GM19099 (cell line): ENCODE results near the gene DYRK1B.

Source experiments
- POLR2A ChIP-seq: IDR thresholded peaks from 3 replicates; pipeline ENCODE4 v1.6.1; 2011; ENCODE audit warnings: low read depth; ENCODE audit not compliant: insufficient read length; ENCODE audit errors: extremely low read depth

DYRK1B gene

GRCh38 chr19:39820696-39821095 is 13.3 kb downstream of the DYRK1B start:
- TF ChIP-seq POLR2A, result no peak

DNA sequence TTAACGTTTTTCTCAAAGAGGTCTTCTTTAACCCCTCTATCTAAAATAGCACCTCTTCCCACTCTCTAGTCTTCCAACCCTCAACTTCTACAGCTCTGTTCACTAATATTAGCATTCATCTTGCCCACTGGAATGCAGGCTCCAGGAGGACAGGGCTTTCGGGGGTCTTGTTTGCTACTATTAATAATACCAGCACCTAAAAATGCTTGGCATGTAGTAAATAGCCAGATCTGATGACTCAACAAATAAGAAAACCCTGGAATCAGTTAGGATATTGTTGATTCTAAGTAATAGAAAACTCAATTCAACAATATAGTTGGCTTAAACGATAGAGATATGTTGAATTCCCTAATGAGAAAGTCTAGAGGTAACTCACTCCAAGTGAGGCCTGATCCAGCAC is 14.2 kb downstream of the DYRK1B start:
- TF ChIP-seq POLR2A, result no peak

GRCh38 chr19:39818626-39819097 is 15.3 kb downstream of the DYRK1B start:
- no peak for TF ChIP-seq POLR2A

GRCh38 chr19:39817888-39818561 is 15.9 kb downstream of the DYRK1B start:
- no peak for TF ChIP-seq POLR2A

DNA sequence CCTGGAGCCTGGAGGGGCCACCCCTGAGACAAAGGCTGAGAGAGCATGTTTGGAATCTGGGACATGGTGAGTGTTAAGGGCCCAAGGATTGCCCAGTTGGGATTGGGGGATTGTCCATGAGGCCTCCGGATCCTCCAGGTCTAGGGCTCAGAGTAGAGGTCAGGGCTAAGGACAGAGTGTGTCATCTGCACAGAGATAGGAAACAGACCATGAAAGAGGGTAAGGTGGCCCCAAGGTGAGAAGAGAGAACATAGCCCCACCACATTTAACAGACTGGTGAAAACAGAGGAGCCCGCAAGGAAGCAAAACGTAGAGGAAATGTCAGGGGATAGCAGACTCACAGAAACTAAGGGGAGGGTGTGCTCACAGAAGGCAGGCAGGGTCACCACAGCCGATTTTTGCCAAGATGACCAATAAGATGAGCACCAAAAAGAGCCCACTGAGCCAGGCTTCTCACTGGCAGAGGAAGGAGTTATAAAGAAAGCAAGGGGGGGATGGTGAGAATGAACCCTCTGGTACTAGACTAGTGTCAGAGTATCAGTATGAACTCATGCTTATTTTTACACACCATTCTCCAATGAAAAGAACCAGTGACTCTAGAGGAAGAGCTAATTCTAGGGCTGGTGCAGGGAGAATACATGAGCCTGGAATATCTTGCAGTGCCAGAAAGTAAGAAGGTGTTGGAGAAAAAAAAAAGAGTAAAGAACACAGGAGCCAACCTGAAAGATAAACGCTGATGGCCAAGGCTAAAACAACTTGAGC is 17.5 kb downstream of the DYRK1B start:
- TF ChIP-seq POLR2A, result no peak

GRCh38 chr19:39814595-39814994 is 19.4 kb downstream of the DYRK1B start:
- no peak for TF ChIP-seq POLR2A

- TF ChIP-seq POLR2A, result no peak
These were observed 20.5 kb downstream of the DYRK1B start for GRCh38 chr19:39813264-39813993.

DNA sequence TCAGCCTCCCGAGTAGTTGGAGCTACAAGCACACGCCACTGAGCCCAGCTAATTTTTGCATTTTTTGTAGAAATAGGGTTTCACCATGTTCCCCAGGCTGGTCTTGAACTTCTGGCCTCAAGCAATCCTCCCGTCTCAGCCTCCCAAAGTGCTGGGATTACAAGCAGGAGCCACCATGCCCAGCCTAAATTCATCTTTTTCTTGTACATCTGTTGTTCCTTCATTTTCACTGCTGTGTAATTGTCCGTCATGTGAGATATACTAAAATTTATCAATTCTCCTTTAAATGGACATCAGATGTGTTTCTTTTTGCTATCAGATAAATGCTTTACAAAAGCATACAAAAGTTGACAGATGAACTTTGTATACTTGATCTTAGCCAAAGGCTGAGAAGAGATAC is 22.9 kb downstream of the DYRK1B start:
- TF ChIP-seq POLR2A, result no peak

DNA sequence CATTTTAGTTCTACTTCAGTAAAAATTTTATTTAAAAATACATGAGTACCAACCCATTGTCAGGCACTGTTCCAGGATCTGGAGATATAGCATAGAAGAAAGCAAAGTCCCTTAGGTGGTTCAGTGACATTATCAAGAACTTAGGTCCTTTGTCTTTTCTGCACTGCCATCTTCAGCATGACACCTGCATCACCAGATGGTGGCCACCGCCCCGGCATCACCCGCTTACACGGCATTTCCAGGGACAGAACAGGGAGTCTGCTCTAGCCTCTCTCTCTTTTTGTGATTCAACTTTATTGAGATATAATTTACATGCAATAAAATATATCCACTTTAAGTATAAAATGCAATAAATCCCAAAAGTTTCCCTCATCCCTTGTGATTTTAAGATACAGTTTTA is 23.5 kb downstream of the DYRK1B start:
- no peak for TF ChIP-seq POLR2A

GRCh38 chr19:39809368-39809767 is 24.6 kb downstream of the DYRK1B start:
- TF ChIP-seq POLR2A, result no peak

- TF ChIP-seq POLR2A, result no peak
These were observed 26.1 kb downstream of the DYRK1B start for GRCh38 chr19:39807846-39808364.

DNA sequence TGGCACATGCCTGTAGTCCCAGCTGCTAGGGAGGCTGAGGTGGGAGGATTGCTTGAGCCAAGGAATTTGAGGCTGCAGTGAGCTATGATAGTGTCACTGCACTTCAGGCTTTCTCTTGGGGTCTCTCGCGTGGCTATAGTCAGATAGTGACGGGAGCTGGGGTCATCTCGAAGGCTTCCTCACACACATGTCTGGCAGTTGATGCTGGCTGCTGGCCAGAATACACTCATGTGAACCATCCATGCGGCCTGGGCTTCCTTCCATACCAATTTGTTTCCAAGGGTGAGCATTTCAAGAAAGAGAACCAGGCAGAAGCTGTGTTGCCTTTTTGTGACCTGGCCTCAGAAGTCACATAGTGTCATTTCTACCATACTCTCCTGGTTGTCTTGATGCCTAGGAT is 28.9 kb downstream of the DYRK1B start:
- no peak for TF ChIP-seq POLR2A

GRCh38 chr19:39802958-39803357 is 31.0 kb downstream of the DYRK1B start:
- TF ChIP-seq POLR2A, result no peak

- TF ChIP-seq POLR2A, result no peak
These were observed 36.9 kb downstream of the DYRK1B start for GRCh38 chr19:39797083-39797482.

DNA sequence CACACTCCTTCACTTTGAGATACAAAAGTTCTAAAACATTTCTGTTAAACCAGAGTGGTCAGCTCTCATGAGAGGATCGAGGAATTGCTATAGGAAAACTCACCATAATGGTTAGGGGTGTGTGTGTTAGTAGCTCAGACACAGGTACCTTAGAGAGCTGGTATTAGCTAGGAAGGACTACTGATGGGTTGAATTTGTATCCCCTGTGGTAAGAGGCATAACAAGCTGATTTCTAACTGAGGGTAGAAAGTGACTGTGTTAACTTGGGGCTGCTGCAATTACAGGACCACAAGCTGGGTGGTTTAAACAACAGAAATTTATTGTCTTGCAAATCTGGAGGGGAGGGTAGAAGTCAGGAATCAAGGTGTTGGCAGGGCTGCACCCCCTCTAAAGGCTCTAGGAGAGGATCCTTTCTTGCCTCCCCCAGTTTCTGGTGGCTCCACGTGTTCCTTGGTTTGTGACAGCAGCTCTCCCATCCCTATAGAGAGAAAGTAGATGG is 37.9 kb downstream of the DYRK1B start:
- no peak for TF ChIP-seq POLR2A

GRCh38 chr19:39795001-39795400 is 39.0 kb downstream of the DYRK1B start:
- no peak for TF ChIP-seq POLR2A

- TF ChIP-seq POLR2A, result no peak
These were observed 40.9 kb downstream of the DYRK1B start for GRCh38 chr19:39792999-39793546.
